GM18517 (cell line): Measurements from ENCODE around the gene ITPRIPL1.
A peak's percentile ranks its signal among the peaks of the same experiment; 100 is the strongest.
"Not testable (repeated sequence)": the region's sequence is repeated elsewhere in the genome, so short reads cannot be mapped to it uniquely, and the experiment has no call there.

Experiments
- ATAC-seq: cut with Tn5 transposase; IDR thresholded peaks from one replicate; pipeline ENCODE4 v1.9.1; 2021; ENCODE audit warnings: mild to moderate bottlenecking, moderate library complexity; ENCODE audit not compliant: unreplicated experiment

The ITPRIPL1 gene, protein sequence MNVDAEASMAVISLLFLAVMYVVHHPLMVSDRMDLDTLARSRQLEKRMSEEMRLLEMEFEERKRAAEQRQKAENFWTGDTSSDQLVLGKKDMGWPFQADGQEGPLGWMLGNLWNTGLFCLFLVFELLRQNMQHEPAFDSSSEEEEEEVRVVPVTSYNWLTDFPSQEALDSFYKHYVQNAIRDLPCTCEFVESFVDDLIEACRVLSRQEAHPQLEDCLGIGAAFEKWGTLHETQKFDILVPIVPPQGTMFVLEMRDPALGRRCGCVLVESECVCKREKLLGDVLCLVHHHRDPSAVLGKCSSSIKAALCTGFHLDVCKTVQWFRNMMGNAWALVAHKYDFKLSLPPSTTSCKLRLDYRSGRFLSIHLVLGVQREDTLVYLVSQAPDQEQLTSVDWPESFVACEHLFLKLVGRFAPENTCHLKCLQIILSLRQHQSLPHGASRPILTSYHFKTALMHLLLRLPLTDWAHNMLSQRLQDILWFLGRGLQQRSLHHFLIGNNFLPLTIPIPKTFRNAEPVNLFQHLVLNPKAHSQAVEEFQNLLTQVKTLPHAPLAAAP

DNA sequence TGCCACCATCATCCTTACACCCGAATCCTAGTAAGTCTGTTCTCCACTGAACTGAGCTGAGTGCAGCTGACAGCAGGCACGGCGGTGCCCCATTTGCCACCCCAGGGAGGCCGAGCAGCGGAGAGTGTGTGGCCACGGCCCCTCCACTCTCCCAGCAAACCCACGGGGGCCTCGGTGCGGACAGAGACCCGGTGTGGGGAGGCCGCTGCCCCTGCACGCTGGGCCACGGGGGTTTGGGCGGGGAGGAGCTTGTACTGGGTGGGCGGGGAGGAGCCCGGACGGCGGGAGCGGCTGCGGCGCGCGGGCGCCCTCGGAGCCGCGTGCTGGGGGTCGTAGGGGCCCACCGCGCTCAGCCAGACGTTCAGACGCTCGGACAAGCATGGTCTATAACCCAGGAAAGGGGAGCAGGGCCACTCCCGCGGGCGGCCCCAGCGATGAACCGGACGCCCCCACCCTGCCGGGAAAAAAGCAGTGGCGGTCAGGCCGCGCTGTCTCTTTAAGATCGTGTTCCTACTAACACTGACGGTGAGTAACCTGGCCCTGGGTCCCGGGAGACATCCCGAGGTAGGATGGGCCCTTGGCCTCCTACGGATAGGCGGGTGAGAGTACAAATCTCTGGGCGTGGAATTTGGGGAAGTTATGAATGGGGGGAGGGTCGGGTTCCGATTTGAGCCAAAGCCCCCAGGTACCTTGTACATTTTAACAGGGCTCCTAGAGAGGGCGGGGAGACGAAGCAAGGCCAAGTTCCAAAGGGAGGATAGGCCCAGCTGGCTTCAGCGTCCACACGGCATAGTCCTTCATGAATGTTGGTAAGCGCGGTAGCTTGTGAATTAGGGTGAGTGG, at the start of gene ITPRIPL1:
Gene ITPRIPL1 (plus strand): TSS at position 277 of the 843 bp plus-strand sequence. CDS start 523 bp downstream, at position 800.
- no peak for ATAC-seq

DNA sequence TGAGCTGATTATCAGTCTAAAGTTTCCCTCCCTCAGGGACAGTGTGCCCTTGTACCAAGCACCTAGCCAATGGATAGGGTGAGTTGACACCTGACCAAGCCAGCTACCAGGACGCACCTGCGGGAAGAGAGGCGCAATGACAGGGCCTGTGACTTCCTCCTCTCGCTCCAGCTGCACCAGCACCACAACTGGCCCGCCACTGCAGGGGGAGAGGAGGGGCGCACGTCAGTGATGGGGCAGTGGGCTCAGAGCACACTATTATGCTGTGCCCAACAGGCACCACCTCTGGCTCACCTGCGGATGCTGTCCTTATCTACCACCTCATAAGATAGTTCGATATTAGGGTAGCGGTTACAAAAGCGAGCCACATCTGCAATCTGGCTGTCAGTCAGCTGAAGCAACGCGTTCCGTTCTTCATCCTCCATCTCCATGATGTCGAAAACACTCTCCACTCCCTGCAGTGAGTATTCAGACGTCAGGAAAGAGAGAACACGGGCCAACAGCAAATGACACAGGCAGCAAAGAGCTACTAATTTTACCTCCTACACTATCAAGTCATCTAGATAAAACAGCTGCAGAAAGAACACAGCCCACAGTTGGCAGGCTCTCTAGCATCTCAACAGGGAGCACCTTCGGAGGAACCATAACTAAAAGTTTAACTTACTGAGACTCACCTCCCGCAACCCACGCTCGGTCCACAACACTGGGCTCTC, 48.2 kb upstream of the ITPRIPL1 start:
- no peak for ATAC-seq

DNA sequence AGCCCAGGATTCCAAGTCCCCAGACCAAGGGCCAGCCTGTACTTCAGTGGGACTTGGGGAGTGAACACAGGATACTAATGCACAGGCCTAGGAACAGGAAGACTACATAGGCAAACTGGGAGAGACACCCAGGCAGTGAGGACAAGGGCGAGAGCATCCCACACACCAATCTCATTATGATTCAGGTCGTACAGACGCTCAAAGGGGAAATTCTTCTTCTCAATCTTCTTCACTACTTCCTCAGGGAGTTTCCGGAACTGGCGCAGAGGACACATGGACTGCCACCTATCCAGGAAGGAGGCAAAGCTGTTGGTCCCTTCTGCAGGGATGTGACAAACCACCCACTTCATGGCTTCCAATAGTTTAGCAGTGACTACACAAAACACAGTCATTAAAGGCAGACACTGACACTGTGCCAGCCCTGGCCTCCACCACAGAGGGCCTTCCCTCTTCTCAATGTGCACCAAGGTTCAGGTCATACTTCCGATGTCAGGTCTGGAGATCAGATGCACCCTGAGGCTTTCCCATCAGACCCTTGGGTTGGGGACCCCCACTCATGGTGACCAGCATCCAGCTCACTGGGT, 37.8 kb upstream of the ITPRIPL1 start:
- no peak for ATAC-seq

GRCh38 chr2:96291751-96292150, 33.4 kb upstream of the ITPRIPL1 start:
- ATAC-seq = no peak

DNA sequence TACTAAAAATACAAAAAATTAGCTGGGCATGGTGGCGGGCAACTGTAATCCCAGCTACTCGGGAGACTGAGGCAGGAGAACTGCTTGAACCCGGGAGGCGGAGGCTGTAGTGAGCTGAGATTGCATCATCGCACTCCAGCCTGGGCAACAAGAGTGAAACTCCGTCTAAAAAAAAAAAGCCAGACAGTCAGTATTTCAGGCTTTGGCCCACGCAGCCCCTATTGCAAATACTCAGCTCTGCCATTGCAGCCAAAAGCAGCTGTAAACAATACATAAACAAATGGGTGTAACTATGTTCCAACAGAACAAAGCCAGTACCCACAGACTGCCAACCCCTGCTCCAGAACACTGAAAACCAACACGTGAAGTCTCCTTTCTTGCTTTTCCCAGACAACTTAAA, 30.8 kb upstream of the ITPRIPL1 start:
- not testable (repeated sequence) for ATAC-seq

- ATAC-seq = no peak
These were observed 28.2 kb upstream of the ITPRIPL1 start for GRCh38 chr2:96296925-96297324.

- ATAC-seq = no peak
These were observed 23.3 kb upstream of the ITPRIPL1 start for GRCh38 chr2:96301865-96302264.

- no peak for ATAC-seq
These were observed 20.5 kb upstream of the ITPRIPL1 start for GRCh38 chr2:96304606-96305005.

GRCh38 chr2:96305091-96305978, 19.8 kb upstream of the ITPRIPL1 start, which contains the start of gene SNRNP200:
Gene SNRNP200, minus strand, starts transcription at chr2:96305546. Its CDS starts 109 bp downstream, at chr2:96305437.
- peak; percentile 85 for ATAC-seq

GRCh38 chr2:96305979-96306308, 19.2 kb upstream of the ITPRIPL1 start:
- ATAC-seq = no peak

DNA sequence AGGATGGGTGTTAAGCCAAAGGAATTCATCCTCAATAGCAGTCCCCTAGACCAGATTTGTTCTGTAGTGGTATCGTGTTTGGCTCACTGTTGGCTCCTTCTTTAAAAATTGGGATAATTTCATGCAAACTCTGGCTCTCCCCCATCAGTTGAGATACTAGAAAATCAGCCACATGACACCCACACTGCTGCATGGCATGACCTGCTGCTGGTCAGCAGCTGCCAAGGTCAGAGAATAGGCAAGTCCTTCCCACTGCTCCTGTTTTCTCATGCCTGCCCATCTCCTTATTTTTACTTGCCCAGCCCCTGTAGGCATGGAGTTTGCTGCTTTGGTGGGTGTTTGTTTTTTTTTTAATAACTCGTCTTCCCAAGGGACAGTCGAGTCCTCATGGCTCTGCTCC, 18.7 kb upstream of the ITPRIPL1 start:
- no peak for ATAC-seq

DNA sequence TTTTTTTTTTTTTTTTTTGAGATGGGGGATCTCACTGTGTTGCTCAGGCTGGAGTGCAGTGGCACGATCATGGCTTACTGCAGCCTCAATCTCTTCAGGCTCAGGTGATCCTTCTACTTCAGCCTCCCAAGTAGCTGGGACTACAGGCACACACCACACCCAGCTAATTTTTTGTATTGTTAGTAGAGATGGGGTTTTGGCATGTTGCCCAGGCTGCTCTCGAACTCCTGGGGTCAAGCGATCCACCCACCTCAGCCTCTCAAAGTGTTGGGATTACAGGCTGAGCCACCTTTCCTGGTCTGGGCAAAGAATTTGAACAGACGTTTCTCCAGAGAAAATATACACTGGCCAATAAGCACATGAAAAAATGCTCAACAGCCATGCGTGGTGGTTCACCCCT, 16.9 kb upstream of the ITPRIPL1 start:
- no peak for ATAC-seq

GRCh38 chr2:96315005-96315399, 10.1 kb upstream of the ITPRIPL1 start:
- ATAC-seq = no peak

DNA sequence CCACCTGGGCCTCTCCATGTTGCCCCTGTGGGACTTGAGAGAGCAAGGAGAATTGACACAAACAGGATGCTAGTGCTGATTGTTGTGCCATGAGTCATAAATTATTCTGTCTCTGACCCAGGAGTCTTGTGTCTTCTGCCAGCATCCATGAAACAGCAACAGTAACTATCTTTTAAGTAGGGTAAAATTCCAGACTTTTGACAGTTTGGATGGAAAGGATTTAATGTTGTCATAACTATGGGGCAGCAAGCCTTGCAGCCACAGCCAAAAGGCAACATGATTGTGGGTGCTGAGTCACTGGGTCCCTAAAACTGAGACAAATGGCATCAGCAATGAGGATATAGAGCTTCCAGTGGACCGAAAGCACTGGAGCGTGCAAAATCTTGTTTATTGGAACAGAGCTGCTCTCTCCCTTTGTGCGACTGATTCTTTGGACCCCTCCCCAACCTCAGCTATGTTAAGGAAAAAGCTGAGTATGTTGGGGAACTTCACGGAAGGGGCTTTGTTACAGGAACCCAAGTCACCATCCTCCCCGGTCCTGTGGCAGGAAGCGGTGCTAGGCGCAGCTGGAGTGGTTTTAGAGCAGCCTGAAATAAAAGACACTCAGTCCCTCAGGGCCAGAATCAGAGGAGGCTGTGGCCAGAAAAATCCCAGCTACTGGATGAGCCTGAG, 9.6 kb upstream of the ITPRIPL1 start:
- no peak for ATAC-seq

DNA sequence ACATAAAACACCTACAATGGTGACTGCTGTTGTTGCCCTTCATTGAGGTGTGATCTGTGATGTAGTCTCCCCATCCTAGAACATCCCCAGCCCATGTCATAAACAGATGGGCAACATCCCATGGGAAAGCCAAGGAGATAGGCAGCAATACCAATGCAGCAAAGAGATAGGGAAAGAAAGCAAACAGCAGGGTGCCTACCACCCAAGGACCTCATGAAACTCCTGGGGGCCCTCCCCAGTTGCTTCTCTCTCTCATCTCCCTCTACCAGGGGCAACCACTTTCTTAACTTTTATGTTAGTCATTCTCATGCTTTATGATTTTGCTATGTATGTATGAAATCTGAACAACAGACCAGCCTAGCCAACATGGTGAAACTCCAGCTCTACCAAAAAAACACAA, 8.1 kb upstream of the ITPRIPL1 start:
- ATAC-seq = no peak

DNA sequence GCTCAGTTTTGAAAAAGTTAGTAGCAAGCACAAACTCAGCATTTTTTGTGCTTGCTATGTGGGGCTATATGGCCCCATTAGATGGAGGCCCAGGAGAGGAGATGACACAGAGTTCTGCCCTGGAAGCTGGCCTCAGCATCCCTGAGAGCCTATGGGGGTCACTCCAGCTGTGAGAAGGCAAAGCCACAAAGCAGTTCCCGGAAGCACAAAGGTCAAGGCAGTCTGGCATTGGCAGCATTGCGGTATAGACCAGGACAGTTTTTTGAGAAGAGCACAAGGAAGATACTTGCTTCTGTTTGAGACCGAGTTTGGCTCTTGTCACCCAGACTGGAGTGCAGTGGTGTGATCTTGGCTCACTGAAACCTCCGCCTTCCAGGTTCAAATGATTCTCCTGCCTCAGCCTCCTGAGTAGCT, 7.5 kb upstream of the ITPRIPL1 start:
- ATAC-seq = no peak

DNA sequence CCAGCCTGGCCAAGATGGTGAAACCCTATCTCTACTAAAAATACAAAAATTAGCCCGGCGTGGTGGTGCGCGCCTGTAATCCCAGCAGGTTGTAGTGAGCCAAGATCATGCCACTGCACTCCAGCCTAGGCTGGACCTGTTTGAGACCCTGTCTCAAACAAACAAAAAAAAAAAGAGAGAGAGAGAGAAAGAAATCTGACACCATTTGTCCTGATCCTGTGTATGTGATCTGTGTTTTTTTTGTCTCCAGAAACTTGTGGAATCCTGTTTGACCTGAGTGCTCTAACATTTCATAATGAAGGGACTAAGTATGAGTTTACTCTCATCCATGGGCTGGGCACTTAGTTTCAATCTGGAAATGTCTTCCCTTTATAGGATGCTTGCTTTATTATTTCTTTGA, 6.4 kb upstream of the ITPRIPL1 start:
- no peak for ATAC-seq

- ATAC-seq = no peak
These were observed 5.7 kb upstream of the ITPRIPL1 start for GRCh38 chr2:96319396-96319795.

DNA sequence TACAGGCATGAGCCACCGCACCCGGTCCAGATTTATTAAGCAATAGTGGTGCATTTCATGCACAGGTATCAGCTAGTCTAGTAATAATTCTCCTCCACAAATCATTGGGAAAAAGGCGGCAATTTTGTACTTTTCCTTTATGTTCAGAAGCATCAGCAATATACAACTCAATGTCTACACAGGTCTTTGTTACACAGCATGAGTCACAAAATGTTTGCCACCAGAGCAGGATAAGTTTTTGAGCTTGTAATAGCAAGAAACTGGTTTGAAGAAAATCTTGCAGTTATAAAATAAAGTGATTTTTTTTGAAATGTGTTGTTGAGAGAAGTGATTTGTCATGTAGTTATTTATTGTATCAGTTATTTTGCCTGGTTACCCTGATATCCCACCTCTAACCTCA, 4.8 kb upstream of the ITPRIPL1 start:
- ATAC-seq = no peak
